ENCODE data around the gene NLGN3.

DNA sequence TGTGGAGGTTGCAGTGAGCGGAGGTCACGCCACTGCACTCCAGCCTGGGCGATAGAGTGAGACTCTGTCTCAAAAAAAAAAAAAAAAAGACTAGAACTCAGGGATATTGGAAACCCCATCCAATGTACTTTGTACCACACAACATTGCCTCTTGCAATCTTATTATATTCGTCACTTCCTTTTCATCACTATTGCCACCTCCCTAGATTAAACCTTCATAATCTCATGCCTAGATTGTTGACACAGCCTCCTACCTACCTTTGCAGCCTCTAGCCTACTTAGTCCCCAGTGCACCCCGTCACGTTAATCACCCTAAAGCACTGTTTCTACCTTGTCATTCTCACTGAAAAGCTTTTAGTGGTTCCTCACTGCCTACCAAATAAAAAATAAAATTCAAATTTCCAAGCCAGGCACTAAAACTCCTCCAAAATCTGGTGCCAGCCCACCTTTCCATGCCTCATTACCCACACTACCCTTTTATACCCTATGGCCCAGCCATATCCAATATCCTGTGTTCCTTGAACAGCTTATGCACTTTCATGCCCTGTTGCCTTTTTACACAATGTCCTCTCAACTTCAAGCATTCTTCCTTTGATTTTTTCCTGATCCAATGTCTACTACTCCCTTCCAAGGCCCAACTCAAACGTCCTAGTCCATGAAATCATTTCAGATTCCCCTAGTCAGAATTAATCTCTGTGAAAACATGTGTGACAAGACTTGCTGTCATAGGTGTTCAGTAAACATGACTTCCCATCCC is 54.8 kb downstream of the NLGN3 start:
- TF ChIP-seq, protein P1, sequence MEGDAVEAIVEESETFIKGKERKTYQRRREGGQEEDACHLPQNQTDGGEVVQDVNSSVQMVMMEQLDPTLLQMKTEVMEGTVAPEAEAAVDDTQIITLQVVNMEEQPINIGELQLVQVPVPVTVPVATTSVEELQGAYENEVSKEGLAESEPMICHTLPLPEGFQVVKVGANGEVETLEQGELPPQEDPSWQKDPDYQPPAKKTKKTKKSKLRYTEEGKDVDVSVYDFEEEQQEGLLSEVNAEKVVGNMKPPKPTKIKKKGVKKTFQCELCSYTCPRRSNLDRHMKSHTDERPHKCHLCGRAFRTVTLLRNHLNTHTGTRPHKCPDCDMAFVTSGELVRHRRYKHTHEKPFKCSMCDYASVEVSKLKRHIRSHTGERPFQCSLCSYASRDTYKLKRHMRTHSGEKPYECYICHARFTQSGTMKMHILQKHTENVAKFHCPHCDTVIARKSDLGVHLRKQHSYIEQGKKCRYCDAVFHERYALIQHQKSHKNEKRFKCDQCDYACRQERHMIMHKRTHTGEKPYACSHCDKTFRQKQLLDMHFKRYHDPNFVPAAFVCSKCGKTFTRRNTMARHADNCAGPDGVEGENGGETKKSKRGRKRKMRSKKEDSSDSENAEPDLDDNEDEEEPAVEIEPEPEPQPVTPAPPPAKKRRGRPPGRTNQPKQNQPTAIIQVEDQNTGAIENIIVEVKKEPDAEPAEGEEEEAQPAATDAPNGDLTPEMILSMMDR (IDR thresholded peaks at IDR 0.05), result no peak
- no peak for TF ChIP-seq POLR2A (IDR thresholded peaks at IDR 0.05)
